HG03280 (cell line): ENCODE measurements around the gene LRRC39.
"Not testable (repeated sequence)": the region's sequence is repeated elsewhere in the genome, so short reads cannot be mapped to it uniquely, and the experiment has no call there.

ENCODE experiments used
- ATAC-seq: cut with Tn5 transposase; IDR thresholded peaks from one replicate; pipeline ENCODE4 v1.9.1; 2021; ENCODE audit warnings: mild to moderate bottlenecking, moderate library complexity; ENCODE audit not compliant: unreplicated experiment

Gene LRRC39

DNA sequence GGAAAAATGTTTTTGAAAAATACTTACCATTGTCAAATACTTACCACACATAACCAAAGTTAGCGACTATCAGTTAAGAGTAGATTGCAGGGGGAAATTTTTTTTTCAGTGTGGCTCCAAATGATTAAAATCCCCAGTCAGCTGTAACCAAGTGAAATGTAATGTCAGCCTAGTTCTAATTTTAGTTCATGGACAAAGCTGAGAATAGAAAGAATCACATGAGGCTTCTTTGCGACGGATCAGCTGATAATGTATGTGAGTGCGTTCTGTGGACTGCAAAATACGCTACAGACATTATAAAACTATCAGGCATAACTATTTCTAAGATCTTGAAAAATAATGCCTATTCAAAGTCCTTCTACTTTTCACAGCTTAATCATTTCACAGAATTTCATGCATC is at the start of gene LRRC39:
Gene LRRC39 (minus strand): TSS at position 166 of the 400 bp plus-strand sequence. CDS start 9,740 bp downstream, outside the sequence.
- ATAC-seq = no peak

GRCh38 chr1:100222428-100222827 is 44.4 kb upstream of the LRRC39 start:
- no peak for ATAC-seq

DNA sequence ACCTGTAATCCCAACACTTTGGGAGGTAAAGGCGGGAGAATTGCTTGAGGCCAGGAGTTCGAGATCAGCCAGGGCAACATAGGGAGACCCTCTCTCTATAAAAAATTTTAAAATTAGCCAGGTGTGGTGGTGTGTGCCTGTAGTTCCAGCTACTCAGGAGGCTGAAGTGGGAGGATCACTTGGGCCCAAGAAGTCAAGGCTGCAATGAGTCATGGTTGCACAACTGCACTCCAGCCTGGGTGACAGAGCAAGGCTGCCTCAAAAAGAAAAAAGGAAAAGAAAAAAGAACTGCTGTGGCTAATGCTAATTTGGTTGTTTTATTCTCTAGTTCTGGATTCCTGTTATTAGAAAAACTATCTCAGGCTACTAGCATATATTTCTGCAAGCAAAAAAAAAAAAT is 41.8 kb upstream of the LRRC39 start:
- ATAC-seq = no peak

DNA sequence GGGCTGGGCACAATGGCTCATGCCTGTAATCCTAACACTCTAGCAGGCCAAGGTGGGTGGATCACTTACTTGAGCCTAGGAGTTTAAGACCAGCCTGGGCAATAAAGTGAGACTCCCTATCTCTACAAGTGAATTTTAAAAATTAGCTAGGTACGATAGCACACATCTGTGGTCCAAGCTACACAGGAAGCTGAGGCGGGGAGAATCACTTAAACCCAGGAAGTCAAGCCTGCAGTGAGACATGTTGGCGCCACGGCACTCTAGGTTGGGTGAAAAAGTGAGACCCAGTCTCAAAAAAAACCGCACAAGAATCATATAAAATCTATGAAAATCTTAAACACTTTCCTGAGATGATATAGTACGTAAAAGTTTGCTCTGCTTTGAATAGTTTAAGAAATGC is 41.4 kb upstream of the LRRC39 start:
- no peak for ATAC-seq

DNA sequence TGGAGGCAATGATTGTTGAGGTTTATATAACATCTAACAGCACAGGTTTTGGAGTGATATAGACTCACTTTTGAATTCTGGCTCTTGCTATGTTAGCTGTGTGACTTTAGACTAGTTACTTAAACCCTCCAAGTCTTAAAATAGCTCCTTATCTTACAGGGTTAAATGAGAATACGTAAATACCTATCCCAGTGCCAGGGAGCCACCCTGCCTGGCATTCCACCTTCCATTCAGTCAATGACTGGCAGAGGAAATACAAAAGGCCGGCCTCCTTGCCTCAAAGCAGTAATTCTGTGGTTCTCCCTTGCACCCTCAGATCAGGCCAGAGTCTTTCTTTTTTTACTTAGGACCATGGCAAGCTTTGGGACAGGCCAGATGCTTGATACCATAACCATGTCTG is 39.8 kb upstream of the LRRC39 start:
- ATAC-seq = no peak

DNA sequence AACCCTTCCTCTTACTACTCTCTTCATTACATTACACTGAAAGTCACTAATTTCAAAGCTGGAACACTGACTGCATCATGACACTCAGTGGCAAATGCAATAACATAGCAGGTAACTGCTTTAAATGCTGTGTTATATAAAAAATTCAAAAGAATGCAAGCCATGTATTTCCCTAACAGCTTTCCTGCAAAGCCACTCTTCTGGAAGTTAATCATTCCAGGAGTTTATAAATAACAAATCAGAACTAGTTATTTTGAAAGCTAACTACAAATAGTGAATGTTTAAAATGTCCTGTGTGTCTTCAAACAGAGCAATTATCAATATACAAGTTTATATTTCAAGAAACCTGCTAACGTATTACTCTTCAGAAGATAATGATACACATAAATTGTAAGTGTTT is 37.0 kb upstream of the LRRC39 start:
- ATAC-seq = no peak

DNA sequence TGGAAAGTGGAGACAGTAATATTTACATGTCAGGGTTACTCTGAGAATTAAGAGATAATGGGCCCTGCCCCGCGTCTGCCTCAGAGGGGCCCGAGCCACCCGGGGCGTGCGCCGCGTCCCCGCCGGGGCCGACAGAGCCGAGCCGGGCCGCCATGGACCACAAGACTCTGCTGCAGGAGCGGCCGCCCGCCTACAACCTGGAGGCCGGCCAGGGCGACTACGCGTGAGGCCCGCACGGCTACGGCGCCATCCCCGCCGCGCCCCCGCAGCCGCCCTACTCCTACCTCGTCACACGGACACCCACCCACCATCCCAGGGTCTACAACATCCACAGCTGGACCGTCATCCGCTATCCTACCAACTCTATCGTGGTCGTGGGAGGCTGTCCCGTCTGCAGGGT is 35.1 kb upstream of the LRRC39 start:
- ATAC-seq = no peak

- no peak for ATAC-seq
Measured at GRCh38 chr1:100206301-100206700, 28.2 kb upstream of the LRRC39 start.

DNA sequence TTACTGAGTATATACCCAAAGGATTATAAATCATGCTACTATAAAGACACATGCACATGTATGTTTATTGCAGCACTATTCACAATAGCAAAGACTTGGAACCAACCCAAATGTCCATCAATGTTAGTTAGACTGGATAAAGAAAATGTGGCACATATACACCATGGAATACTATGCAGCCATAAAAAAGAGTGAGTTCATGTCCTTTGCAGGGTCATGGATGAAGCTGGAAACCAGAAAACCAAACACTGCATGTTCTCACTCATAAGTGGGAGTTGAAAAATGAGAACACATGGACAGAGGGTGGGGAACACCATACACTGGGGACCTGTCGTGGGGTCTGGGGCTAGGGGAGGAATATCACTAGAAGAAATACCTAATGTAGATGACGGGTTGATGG is 27.5 kb upstream of the LRRC39 start:
- not testable (repeated sequence) for ATAC-seq

GRCh38 chr1:100205103-100205502 is 27.0 kb upstream of the LRRC39 start:
- not testable (repeated sequence) for ATAC-seq

DNA sequence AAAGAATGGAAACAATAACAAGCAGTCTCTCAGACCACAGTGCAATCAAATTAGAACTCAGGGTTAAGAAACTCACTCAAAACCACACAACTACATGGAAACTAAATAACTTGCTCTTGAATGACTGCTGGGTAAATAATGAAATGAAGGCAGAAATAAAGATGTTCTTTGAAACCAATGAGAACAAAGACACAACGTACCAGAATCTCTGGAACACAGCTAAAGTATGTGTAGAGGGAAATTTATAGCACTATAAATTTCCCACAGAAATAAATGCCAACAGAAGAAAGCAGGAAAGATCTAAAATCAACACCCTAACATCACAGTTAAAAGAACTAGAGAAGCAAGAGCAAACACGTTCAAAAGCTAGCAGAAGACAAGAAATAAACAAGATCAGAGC is 24.6 kb upstream of the LRRC39 start:
- ATAC-seq = not testable (repeated sequence)

DNA sequence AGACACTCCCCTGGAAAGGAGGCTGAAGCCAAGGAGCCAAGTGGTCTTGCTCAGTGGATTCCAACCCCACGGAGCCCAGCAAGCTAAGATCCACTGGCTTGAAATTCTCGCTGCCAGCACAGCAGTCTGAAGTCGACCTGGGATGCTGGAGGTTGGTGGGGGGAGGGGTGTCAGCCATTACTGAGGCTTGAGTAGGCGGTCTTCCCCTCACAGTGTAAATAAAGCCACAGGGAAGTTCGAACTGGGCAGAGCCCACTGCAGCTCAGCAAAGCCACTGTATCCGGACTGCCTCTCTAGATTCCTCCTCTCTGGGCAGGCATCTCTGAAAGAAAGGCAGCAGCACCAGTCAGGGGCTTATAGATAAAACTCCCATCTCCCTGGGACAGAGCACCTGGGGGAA is 22.0 kb upstream of the LRRC39 start:
- ATAC-seq = not testable (repeated sequence)

DNA sequence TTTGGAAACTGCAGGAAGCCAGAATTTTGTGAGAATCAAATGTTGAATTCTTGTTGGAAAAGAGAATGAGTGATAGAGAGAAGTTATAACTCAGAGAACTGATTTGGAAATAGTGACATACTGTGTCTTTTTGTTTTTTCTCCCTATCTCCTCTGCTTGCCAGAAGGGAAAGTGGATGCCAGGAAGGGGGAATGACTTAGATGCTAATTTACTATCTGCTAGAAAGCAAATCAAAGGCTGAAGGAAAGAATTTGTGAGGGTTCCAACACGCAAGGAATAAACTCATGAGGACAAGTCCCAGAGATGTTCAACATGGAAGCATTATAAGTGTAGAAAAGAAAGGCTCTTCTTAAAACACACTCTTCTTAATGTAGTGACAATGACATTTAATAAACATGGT is 20.5 kb upstream of the LRRC39 start:
- ATAC-seq = no peak

DNA sequence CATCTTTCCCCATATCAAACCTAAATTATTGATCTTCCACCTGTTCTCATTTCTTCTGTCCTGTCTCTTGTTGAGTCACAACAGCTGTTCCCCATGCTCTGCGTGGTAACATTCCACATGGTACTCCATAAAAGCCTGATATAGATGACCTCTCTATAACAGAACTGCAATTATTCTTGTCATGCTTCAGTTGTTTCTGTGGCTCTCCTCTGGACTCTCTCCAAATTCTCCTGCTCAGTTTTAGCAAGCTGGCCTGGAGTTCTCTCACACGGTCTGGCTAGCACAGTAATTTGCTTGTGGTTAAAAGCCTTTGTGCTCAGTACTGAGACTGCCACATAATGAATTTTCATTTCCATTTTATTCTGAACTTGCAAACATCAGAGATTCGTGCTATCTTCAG is 10.6 kb upstream of the LRRC39 start:
- ATAC-seq = no peak

DNA sequence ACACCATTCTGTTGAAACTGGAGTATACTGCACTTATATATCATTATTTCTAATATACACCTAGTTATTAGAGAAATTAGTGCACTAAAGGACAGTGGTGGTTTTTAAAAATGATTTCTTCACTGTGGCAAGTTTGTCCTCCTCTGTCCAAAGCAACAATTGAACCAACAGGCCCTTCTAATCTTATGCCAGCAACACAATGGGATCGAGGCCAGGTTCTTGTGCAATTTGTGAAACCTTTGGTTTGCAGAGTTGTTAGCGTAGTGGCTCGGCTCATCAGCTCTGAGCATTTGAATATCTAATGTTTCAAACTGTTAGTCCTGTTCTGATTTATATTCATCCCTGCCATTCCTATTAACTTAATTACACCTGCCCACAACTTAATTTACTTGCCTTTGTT is 9.9 kb upstream of the LRRC39 start:
- no peak for ATAC-seq

DNA sequence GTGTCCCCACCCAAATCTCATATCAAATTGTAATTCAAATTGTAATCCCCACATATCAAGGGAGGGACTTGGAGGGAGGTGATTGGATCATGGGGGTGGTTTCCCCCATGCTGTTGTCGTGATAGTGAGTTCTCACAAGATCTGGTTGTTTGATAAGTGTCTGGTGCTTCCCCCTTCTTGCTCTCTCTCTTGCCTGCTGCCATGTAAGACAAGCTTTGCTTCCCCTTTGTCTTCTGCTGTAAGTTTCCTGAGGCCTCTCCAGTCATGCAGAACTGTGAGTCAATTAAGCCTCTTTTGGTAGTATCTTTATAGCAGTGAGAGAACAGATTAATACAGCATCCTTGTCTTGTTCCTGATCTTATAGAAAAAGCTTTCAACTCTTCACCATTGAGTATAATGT is 6.5 kb upstream of the LRRC39 start:
- peak; percentile 54 for ATAC-seq

DNA sequence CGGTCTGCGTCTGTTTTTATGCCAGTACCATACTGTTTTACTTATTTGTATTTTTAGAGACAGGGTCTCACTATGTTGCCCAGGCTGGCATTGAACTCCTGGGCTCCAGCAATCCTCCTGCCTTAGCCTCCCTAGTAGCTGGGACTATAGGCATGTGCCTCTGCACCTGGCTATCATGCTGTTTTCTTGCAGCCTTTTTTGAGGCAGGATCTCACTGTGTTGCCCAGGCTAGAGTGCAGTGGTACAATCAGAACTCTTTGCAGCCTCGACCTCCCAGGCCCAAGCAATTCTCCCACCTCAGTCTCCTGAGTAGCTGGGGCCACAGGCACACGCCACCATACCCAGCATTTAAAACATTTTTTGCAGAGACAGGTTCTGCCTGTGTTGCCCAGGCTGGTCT is 5.3 kb upstream of the LRRC39 start:
- no peak for ATAC-seq

DNA sequence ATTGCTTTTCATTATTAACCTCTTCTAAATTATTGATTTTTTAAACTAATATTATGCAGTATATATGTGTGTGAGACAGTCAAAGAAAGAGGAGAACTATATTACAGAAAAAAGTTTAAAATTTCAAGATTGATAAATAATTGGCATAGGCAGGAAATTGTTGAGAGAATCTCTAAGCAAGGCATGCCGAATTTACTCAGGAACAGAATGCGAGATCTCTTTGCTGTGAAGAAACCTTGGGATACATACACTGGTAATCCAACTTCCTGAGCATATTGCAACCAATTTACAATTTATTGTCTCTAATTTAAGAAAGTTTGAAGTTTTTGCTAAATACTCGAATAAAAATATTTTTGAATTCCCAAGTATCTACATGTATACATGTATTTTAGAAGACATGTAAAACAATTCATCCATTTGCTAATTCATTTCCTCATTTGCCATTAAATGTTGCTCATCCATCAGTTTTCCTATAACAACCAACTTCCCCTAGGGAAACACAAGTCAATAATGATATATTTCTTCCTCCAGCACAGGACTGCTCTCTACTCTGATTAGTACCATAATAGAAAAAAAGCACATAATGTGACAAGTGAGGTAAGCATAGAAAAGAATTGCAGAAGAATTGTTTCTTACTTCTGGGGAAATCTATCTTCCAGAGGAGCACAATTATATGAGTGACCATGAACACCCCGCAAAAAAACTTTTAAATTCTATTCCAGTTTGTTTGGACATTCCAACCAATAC is 588 bp downstream of the LRRC39 start:
- ATAC-seq = no peak

DNA sequence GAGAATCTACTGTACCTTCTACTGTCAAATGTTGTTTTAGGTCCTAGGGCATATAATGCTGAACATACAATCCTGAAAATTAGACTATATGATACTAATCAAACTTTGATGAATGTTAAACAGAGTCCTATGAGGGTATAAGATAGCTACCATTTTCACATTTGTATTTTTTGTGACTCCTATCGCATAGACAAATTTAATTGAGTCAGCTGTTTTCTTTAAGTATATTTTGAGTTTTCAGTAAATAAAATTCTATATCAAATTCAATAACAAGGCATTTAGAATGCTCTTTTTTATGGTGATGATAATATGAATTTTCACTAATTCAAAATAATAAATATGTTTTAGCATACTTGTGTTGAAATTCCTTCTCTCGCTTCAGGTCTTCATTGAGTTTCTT is 10.0 kb downstream of the LRRC39 start:
- no peak for ATAC-seq

GRCh38 chr1:100164702-100165101 is 13.4 kb downstream of the LRRC39 start:
- no peak for ATAC-seq

DNA sequence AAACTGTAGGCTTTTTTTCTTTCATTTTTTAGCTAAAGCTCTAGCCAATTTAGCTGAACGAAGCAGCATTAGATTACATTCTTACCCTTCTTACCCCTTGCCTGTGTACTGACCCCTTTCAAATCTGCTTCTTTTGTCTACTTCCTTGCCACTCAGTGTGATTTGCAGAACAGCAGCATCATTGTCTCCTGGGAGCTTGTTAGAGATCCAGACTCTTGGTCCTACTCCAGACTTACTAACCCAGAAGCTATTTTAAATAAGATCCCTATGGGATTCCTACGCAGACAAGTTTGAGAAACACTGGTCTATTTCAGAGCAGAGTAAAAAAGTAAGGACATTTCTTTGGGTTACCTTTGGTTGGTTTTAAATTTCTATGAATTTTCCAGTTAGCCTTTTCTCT is 13.8 kb downstream of the LRRC39 start:
- no peak for ATAC-seq

- no peak for ATAC-seq
Measured at GRCh38 chr1:100162881-100163280, 15.2 kb downstream of the LRRC39 start.

- ATAC-seq = no peak
Measured at GRCh38 chr1:100152271-100152670, 25.8 kb downstream of the LRRC39 start.
